HL-60 (cell line): ENCODE results near the gene FHIT.

Experiments used
- CTCF ChIP-seq: IDR thresholded peaks from one replicate; pipeline ENCODE4 v1.5.1; 2011; ENCODE audit warnings: low read length, control low read depth, inconsistent platforms; ENCODE audit not compliant: insufficient read depth
- GABPA ChIP-seq: IDR thresholded peaks from 2 replicates; pipeline ENCODE4 v1.6.1; 2012; ENCODE audit warnings: low read depth
- POLR2AphosphoS5 ChIP-seq: IDR thresholded peaks from 2 replicates; pipeline ENCODE4 v1.6.1; 2012; ENCODE audit warnings: low read depth
- SPI1 ChIP-seq: IDR thresholded peaks from 2 replicates; pipeline ENCODE4 v1.6.1; 2012; ENCODE audit warnings: low read depth, mild to moderate bottlenecking, borderline replicate concordance
- TF ChIP-seq, protein P1 (sequence below): IDR thresholded peaks from 2 replicates; pipeline ENCODE4 v1.6.1; 2012; ENCODE audit warnings: low read depth; ENCODE audit not compliant: insufficient replicate concordance

DNA sequence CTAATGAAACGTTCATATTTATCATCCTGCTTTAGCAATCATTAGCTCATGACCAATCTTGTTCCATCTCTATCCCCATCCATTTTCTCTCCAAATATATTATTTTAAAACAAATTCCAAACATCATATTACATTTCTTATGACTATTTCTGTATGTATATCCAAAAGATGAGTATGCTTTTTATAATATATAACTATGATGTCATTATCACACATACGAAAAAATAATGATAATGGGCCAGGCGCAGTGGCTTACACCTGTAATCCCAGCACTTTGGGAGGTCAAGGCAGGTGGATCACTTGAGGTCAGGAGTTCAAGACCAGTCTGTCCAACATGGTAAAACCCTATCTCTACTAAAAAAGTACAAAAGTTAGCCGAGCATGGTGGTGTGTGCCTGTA lies 280.4 kb downstream of the FHIT start:
- TF ChIP-seq CTCF (no peak), SPI1 (no peak), POLR2AphosphoS5 (no peak), GABPA (no peak)
- TF ChIP-seq, protein P1, sequence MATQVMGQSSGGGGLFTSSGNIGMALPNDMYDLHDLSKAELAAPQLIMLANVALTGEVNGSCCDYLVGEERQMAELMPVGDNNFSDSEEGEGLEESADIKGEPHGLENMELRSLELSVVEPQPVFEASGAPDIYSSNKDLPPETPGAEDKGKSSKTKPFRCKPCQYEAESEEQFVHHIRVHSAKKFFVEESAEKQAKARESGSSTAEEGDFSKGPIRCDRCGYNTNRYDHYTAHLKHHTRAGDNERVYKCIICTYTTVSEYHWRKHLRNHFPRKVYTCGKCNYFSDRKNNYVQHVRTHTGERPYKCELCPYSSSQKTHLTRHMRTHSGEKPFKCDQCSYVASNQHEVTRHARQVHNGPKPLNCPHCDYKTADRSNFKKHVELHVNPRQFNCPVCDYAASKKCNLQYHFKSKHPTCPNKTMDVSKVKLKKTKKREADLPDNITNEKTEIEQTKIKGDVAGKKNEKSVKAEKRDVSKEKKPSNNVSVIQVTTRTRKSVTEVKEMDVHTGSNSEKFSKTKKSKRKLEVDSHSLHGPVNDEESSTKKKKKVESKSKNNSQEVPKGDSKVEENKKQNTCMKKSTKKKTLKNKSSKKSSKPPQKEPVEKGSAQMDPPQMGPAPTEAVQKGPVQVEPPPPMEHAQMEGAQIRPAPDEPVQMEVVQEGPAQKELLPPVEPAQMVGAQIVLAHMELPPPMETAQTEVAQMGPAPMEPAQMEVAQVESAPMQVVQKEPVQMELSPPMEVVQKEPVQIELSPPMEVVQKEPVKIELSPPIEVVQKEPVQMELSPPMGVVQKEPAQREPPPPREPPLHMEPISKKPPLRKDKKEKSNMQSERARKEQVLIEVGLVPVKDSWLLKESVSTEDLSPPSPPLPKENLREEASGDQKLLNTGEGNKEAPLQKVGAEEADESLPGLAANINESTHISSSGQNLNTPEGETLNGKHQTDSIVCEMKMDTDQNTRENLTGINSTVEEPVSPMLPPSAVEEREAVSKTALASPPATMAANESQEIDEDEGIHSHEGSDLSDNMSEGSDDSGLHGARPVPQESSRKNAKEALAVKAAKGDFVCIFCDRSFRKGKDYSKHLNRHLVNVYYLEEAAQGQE: no peak
